Prostate gland (tissue), 2 donors: ENCODE data around the gene DGKB. TPM values are rescaled to one million over a fixed set of nuclear protein-coding genes. Genes with fewer than 3 reads are reported as not detected.

Experiments used
- DNase-seq: peaks from one replicate; pipeline ENCODE4 v3.0.0-alpha.2; 2019; ENCODE audit warnings: low spot score
- H3K27ac ChIP-seq, 2 donors: fragments of 200-600 bp; sonication (generic); 2 replicates each; pipeline ENCODE4 v1.5.1; 2017 to 2019
- H3K27me3 ChIP-seq: fragments of 200-600 bp; sonication (generic); replicated peaks from 2 replicates; pipeline ENCODE4 v1.5.1; 2019; ENCODE audit not compliant: insufficient read depth
- H3K36me3 ChIP-seq, 2 donors: fragments of 200-600 bp; sonication (generic); 1 replicate in 1 of 2; 2 replicates in 1 of 2; pipeline versions ENCODE4 v1.5.1 to v1.8.1; 2017 to 2019
- H3K4me1 ChIP-seq: fragments of 200-600 bp; sonication (generic); replicated peaks from 2 replicates; pipeline ENCODE4 v1.5.1; 2019
- H3K4me3 ChIP-seq, 2 donors: fragments of 200-600 bp; sonication (generic); 2 replicates each; pipeline ENCODE4 v1.5.1; 2017 to 2019
- H3K9me3 ChIP-seq: fragments of 200-600 bp; sonication (generic); 2 replicates; pipeline ENCODE4 v1.5.1; 2017
- POLR2A ChIP-seq: fragments of 450-650 bp; IDR thresholded peaks from one replicate; pipeline ENCODE4 v1.6.1; 2016; ENCODE audit warnings: antibody characterized with exemption, mild to moderate bottlenecking
- POLR2AphosphoS5 ChIP-seq: sonication (generic); formaldehyde crosslinking; IDR thresholded peaks from one replicate; pipeline ENCODE4 v1.6.1; 2017; ENCODE audit warnings: antibody characterized with exemption
- WGBS: methylation state at CpG from one replicate; pipeline ENCODE4 v1.1.5; 2018; 5-methylcytosine and 5-hydroxymethylcytosine counted together
- intact Hi-C: fragments of 100-400 bp; cut with DNase I; formaldehyde crosslinking; loops from one replicate; pipeline ENCODE4 v1.14.2; 2022
- total RNA-seq, 2 donors: library from RNA; depleted of rRNA; stranded (reverse); fragments of >200 nt; gene quantifications; one replicate each; pipeline ENCODE4 v1.1.0, GENCODE V29; 2016
- TF ChIP-seq, protein P1 (sequence below), 4 experiments: fragments of 200-600 bp in 2 of 4; fragments of 450-650 bp in 2 of 4; sonication (generic) in 2 of 4; IDR thresholded peaks; 1 replicate in 3 of 4; 2 replicates in 1 of 4; pipeline ENCODE4 v1.5.1; 2016 to 2019; ENCODE audit warnings: antibody characterized with exemption in 4 of 4, mild to moderate bottlenecking in 2 of 4, moderate library complexity in 2 of 4

DGKB gene
- total RNA-seq, 2 donors from 2014 or later: 0.45 TPM; not detected in 1

DNA sequence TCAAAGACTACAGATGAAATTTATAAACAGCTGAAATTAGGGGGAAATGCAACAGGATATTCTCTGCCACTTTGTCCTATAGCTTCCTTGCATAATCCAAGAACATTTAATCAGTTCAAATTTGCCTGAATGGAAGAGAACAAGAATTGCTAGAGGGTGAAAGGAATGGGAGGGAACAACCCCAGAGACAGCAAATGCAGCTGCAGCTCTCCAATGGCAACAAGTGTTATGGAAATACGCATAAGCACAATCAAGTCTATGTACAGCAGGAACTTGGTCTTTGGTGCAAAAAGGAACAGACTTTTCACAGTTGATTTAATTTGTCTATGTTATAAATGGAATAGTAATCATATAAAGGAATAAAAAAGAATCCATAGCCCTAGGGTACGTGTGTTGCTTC, 644.1 kb downstream of the DGKB start:
- Histone ChIP-seq H3K4me1 (no peaks in the 10 kb centered on the region), H3K27me3 (no peaks in the 10 kb centered on the region)

DNA sequence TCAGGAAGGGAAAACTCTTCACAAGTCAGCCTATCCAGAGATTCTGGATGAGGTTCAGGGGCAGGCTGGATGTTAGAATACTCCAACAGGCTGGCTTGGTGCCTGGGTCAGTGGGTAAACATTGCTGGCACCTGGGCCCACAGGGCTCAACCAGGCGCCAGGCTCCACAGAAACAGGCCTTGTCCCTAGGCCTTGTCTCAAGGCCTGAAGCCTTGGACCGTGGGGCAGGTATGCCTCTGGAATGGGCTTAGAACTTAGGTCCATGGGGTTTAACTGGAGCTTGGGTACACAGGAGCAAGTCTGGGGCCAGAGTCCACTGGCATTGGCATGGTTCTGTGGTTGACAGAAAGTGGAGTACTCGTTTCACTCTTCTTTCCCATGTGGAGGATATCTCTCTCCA, 650.1 kb downstream of the DGKB start:
- 87% methylated on average over 3 of the region's 3 CpGs for WGBS

More for the DNA sequence above, 644.1 kb downstream of the DGKB start:
- Histone ChIP-seq H3K9me3 (no peaks in the 10 kb centered on the region), H3K27ac (no peak overlapping the region), H3K36me3 (no peaks in the 10 kb centered on the region), H3K4me3 (no peak overlapping the region)
- intact Hi-C loops: no loop called here
- WGBS: 96% methylated on average over 2 of the region's 2 CpGs
- TF ChIP-seq POLR2A (no peak), POLR2AphosphoS5 (no peak)
- DNase-seq: no peak

DNA sequence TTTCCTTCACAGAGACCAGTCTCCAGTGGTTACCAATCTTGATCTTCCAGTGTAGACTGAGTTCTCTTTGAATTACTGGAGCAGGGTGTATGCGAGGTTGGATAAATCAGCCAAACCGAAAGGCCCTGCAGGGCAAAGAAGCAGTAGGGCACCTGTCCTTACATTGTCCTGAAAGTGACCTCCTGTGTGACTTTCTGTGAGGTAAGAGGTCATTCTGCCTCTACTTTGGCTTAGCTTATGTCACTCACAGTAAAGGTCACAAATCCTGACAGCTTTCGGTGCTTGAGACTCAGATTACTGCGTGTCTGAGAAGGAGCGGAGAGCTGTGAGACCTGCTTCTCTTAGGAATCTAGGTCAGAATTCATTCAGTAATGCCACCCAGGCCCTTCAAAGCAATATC, 660.4 kb downstream of the DGKB start:
- H3K4me1 ChIP-seq: no peaks in the 10 kb centered on the region
- no peaks in the 10 kb centered on the region for H3K36me3 ChIP-seq
- WGBS: 90% methylated on average over 5 of the region's 5 CpGs
- TF ChIP-seq, protein P1, sequence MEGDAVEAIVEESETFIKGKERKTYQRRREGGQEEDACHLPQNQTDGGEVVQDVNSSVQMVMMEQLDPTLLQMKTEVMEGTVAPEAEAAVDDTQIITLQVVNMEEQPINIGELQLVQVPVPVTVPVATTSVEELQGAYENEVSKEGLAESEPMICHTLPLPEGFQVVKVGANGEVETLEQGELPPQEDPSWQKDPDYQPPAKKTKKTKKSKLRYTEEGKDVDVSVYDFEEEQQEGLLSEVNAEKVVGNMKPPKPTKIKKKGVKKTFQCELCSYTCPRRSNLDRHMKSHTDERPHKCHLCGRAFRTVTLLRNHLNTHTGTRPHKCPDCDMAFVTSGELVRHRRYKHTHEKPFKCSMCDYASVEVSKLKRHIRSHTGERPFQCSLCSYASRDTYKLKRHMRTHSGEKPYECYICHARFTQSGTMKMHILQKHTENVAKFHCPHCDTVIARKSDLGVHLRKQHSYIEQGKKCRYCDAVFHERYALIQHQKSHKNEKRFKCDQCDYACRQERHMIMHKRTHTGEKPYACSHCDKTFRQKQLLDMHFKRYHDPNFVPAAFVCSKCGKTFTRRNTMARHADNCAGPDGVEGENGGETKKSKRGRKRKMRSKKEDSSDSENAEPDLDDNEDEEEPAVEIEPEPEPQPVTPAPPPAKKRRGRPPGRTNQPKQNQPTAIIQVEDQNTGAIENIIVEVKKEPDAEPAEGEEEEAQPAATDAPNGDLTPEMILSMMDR (IDR thresholded peaks at IDR 0.05): no peak
- TF ChIP-seq POLR2AphosphoS5: no peak
- TF ChIP-seq POLR2A: no peak
- no peaks in the 10 kb centered on the region for H3K27me3 ChIP-seq
- H3K4me3 ChIP-seq: no peak overlapping the region
- H3K27ac ChIP-seq: no peak overlapping the region
- DNase-seq: no peak
- H3K9me3 ChIP-seq: no peaks in the 10 kb centered on the region
- intact Hi-C loops: no loop called here

More for the DNA sequence above, 650.1 kb downstream of the DGKB start:
- intact Hi-C loops: no loop called here
- TF ChIP-seq, protein P1 (IDR thresholded peaks at IDR 0.05): no peak
- TF ChIP-seq POLR2A: no peak
- TF ChIP-seq POLR2AphosphoS5: no peak
- Histone ChIP-seq H3K4me3 (no peak overlapping the region), H3K9me3 (no peaks in the 10 kb centered on the region), H3K27me3 (no peaks in the 10 kb centered on the region), H3K36me3 (no peaks in the 10 kb centered on the region), H3K27ac (no peak overlapping the region), H3K4me1 (no peaks in the 10 kb centered on the region)
- DNase-seq: no peak

DNA sequence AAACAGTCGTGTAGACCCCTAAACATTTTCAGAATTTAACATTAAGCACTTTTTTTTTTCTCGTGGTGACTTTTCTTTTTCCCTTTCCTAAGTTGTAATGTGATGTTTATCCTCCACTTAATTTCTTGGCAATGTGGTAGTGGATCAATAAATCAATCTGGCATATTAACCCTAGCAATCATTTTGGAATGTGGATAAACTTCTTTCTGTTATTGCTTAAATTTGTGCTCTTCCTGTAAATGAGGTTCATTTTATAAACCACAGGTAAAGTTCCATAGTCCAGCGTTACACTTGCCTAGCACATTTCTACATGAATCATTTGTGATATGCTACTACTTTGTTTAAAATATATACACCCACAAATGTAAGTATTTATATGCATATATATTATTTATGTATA, 665.7 kb downstream of the DGKB start:
- Histone ChIP-seq H3K4me1 (no peaks in the 10 kb centered on the region), H3K36me3 (no peaks in the 10 kb centered on the region), H3K27me3 (no peaks in the 10 kb centered on the region), H3K9me3 (no peaks in the 10 kb centered on the region), H3K4me3 (no peak overlapping the region), H3K27ac (no peak overlapping the region)
- no peak for TF ChIP-seq POLR2AphosphoS5
- TF ChIP-seq, protein P1 (IDR thresholded peaks at IDR 0.05): no peak
- TF ChIP-seq POLR2A: no peak
- intact Hi-C loops: no loop called here
- 41% methylated on average over 3 of the region's 3 CpGs for WGBS
- no peak for DNase-seq

DNA sequence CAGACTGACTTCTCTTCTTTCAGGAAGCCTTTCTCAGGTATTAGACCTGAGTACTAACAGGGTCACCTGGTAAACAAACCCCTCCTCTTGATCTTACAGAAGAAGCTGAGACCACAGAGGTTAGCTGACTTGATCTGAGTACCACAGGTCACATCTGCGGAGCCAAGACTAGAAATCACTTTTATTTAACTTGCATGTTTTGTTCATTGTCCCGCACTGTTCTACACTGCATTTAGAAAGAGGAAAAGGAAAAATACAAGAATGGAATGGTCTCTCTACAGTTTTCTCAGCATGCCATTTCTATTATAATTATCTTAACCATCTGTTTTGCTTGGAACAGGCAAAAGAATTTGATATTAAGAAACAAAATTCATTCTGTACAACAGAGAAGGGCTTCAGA, 667.5 kb downstream of the DGKB start:
- no peak for TF ChIP-seq POLR2AphosphoS5
- no peak for TF ChIP-seq POLR2A
- TF ChIP-seq, protein P1 (IDR thresholded peaks at IDR 0.05): no peak
- 71% methylated on average over 2 of the region's 2 CpGs for WGBS
- intact Hi-C loops: no loop called here
- H3K27ac ChIP-seq: no peak overlapping the region
- H3K27me3 ChIP-seq: no peaks in the 10 kb centered on the region
- H3K9me3 ChIP-seq: no peaks in the 10 kb centered on the region
- DNase-seq: no peak
- no peaks in the 10 kb centered on the region for H3K36me3 ChIP-seq
- no peak overlapping the region for H3K4me3 ChIP-seq
- no peaks in the 10 kb centered on the region for H3K4me1 ChIP-seq
